ENCODE data around the gene AURKA. TPM values are rescaled to one million over a fixed set of nuclear protein-coding genes. Genes with fewer than 3 reads are reported as not detected.

Gene AURKA
- total and polyA plus RNA-seq, 9 of the 15 experiments (the other 6 are each of a cell fraction or from before 2014, with no cell fraction given): 72.7 to 162 (median 113) TPM

DNA sequence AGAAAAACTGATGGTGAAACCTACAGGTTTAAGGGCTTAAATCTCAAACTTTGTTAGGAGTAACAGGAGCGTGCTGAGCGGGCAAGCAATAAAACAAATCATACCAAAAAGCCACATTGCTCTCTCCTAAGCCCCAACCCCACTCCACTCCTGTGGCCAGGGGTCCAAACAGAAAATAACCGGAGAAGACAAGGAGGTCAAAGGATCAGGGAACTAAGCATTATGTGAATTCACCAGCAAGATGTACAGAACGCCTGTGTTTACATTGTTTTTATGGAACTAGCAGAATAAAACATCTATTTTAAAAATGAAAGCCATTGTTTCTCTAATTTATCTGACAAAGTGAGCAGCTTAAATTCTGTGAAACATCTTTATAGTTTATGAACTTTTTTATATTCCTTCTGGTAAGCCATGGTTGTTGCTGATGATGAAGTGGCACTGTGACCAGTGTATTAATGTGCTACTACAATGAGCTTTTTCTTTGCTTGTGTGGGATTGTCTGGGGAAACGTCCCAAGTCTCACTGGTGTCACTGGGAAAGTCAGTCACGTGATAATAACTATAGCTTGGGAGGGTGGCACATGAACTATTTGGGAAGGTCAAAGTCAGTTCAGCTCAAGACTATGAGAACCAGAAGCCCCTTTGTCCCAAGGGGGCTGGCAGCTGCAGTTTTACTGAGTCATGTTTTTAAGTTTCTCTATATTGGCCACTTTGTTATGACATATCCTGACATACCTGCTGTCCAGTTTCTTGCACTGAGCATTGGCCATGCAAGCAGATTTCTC lies 23.5 kb downstream of the AURKA start (continued):
- TF ChIP-seq TOE1 (IDR thresholded peaks at IDR 0.05; ENCODE audit: borderline replicate concordance): peak; percentile 81
- no peak for TF ChIP-seq TOE1 (CRISPR knock-in tag; IDR thresholded peaks at IDR 0.05; ENCODE audit: borderline replicate concordance, low read depth)
- peak; percentile 68; the same call in 1 of the 2 replicates for TF ChIP-seq POLR2A (conservative IDR thresholded peaks at IDR 0.05)
- TF ChIP-seq, protein P1, sequence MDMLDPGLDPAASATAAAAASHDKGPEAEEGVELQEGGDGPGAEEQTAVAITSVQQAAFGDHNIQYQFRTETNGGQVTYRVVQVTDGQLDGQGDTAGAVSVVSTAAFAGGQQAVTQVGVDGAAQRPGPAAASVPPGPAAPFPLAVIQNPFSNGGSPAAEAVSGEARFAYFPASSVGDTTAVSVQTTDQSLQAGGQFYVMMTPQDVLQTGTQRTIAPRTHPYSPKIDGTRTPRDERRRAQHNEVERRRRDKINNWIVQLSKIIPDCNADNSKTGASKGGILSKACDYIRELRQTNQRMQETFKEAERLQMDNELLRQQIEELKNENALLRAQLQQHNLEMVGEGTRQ (CRISPR knock-in tag; IDR thresholded peaks at IDR 0.05): peak; percentile 21; the same call in 1 of the 2 replicates
- TF ChIP-seq USF1 (CRISPR knock-in tag; IDR thresholded peaks at IDR 0.05): peak; percentile 18; the same call in 1 of the 2 replicates
- TF ChIP-seq GTF2A2 (tag; IDR thresholded peaks at IDR 0.05): no peak
- TF ChIP-seq CBFA2T2 (conservative IDR thresholded peaks at IDR 0.05): peak; percentile 19; the same call in 1 of the 2 replicates
- 0 out of 2 replicates have a peak, but pooled peaks have one; percentile 20 for TF ChIP-seq POLR2AphosphoS2 (IDR thresholded peaks at IDR 0.05; ENCODE audit: low read length)
- no peak for TF ChIP-seq MTA3 (IDR thresholded peaks at IDR 0.05; ENCODE audit: borderline replicate concordance)
- TF ChIP-seq MBD2 (IDR thresholded peaks at IDR 0.05; ENCODE audit: borderline replicate concordance, low read depth): no peak

All from K562 (cell line).